GM04504 (cell line): ENCODE results near the gene TDRD7.
"Not testable (repeated sequence)": the region's sequence is repeated elsewhere in the genome, so short reads cannot be mapped to it uniquely, and the experiment has no call there.

Experiments
- DNase-seq: peaks from one replicate; pipeline ENCODE4 v3.0.0-alpha.2; 2012; ENCODE audit warnings: low read depth

TDRD7 gene

DNA sequence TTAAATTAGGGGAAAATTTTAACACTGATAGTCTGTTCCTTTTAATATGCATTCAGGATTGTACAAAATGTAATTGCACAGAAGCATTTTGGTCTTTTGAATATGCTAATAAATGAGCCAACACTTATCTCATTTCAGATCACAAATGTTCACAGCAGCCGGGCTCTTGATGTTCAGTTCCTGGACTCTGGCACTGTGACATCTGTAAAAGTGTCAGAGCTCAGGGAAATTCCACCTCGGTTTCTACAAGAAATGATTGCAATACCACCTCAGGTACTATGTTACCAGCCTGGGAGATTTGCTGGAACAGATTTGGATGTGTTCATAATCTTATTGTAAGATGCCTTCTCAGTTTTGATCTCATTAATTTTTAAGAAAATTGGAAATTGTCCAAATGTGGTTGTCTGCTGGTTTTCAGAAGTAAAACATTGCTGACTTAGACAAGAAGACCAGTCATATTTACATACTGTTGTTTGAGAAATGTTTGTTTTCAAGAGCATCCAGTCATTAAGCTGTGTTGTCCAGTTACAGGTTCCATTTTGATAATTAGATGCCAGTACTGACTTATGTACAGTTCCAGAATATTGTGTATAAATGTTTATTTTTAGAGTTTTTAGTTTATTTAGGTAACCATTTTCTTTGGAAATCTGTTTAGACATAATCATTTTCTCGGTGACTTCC lies 66.5 kb downstream of the TDRD7 start:
- DNase-seq, result no peak

DNA sequence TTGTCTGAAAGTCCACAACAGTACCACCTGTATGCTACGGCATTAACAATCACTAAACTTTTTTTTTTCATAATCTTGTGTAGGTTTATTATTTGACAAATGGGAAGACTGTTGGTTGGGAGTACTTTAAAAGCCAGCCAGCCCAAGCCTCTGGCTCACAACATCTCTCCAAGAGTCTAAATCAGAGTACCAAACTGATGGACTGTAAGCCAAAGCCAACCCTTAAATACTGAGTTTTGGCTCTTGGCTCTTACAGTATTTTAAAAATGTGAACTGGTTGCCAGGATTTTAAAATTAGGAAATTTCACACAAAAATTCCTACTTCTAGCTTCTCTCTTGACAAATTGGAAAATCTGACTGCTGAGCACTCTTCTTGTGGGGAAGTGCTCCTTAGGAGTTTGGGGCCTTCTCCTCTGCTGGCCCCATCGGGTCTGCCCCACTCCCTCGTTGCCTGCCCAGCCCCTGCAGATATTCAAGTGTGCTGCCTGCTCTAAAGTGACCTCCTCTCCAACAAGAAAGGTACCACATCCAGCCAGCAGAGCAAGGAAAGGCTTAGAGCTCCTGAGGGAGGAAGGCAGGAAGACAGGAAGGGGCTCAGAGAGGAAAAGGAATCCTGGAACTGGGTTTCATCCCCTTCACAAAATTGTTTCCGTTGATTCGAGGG lies 67.7 kb downstream of the TDRD7 start:
- no peak for DNase-seq

DNA sequence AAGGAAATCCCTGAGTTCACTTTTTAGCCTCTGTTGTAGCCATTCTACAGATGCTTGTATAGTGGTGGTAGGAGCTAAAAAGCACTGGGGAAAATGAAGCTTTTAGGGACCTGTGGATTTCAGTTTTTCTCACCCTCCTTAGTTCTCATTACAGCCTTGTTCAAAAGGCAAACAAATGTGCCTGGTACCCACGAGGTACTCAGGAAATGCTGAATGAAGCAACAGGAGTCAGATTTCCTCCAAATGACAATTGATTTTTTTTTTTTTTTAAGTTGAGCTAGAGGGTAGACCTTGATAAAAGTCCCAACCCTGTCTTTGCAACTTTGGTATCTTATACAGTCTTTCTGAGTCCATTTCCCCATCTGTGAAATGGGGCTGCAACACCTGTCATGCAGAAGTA lies 68.3 kb downstream of the TDRD7 start:
- DNase-seq, result no peak

DNA sequence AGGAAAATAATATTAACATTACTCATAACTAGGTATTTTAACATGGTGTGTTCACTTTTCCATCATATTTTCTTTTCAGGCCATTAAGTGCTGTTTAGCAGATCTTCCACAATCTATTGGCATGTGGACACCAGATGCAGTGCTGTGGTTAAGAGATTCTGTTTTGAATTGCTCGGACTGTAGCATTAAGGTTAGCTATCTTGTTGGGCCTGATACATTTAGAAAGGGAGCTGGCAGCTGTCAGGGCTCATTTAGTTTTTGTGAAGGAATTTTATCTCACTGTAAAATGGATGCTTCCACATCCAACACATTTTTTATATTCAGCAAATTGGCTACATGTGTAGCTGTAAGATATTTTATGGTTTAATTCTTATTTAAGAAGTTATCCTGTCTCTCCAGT lies 68.9 kb downstream of the TDRD7 start:
- peak; percentile 32 for DNase-seq

DNA sequence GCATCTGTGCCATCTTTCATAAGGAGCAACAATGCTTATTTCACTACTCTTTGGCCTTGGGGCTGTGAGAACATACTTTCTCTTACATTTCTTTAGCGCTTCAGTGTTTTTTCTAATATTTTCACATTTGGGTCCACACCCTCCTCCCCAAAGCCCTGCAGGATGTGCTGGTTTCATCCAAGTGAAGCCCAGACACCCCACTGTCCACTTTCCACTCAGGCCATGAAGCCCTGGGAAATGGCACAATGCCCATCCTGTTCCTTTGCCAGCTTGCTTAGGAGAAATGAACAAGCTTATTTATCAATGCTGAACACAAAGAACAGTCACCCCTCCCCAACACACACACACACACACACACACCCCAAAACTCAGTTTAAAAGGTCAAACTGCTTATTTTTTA lies 72.2 kb downstream of the TDRD7 start:
- no peak for DNase-seq

DNA sequence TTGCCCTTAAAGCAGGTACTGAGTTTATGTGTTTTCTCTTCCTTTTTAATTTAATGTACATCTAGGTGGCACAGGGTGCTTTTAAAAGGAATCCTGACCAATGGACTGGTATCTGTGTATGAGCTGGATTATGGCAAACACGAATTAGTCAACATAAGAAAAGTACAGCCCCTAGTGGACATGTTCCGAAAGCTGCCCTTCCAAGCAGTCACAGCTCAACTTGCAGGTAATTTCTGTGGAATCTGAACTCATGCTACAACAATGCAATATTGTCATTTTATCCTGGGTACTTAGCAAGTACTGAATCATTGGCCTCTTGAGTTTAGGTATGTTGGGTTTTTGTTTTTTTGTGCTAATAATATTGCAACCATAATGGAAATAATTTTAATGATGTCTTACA lies 75.2 kb downstream of the TDRD7 start:
- no peak for DNase-seq

DNA sequence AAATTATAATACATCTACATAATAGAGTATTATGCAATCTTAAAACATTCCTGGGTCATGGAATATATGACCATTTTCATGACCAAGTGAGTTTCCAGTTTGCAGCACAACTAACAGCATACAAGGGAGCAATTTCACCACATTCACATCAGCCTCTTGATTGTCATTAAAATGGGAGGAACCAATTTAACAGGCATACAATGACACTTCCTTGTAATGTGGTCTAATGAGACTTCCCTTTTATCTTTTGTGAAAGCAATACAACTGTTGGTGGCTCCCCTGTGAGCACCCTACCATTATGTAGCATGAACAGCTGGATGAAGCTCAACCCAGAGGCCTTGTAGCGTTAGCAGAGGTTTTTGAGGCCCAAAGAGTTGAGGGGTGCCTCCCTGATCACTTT lies 76.0 kb downstream of the TDRD7 start:
- no peak for DNase-seq

DNA sequence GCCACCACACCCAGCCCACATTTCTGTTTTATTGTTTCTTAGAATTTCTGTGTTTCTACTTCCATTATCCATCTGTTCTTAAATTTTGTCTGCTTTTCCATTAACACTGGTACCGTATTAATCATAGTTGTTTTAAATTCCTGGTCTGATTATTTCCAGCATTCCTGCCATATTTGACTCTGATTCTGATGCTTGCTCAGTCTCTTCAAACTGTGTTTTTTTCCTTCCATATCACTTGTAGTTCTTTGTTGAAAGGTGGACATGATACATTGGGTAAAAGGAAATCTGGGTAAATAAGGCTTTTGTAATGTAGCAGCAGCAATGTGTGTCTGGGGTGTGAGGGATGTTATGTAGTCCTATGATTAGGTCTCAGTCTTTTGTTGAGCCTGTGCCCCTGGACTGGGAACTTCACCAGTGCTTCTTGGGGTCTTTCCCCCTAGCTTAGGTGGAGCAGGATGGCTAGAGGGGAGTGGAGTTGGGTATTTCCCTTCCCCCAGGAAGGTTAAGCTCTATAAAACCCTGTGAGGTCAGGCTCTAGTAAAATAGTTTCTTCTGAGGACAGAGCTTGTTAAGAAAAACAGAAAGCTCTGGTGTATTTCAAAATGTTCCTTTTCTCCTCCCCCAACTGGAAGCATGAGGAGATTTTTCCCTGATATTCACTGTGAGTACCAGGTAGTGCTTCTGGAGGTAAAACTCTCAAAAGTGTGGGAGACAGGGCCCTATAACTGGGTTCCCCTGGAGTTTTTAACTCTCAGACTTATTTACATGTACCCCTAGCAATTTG lies 79.5 kb downstream of the TDRD7 start:
- DNase-seq, result no peak

DNA sequence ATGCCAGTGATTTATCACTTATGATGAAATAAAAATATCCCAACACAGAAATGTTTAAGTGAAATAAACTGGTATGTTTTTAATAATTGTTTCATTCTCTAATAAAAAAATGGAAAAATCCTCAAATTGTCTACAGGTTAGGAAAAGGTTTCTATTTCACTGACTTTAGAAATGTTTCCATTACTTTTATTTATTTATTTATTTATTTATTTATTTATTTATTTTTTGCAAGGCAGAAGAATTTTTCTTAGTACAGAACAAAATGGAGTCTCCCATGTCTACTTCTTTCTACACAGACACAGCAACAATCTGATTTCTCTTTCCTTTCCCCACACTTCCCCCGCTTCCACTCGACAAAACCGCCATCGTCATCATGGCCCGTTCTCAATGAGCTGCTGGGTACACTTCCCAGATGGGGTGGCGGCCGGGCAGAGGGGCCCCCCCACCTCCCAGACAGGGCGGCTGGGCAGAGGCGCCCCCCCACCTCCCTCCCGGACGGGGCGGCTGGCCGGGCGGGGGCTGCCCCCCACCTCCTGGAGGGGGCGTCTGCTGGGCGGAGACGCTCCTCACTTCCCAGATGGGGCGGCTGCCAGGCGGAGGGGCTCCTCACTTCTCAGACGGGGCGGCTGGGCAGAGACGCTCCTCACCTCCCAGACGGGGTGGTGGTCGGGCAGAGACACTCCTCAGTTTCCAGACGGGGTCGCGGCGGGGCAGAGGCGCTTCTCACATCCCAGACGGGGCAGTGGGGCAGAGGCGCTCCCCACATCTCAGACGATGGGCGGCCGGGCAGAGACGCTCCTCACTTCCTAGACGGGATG lies 85.9 kb downstream of the TDRD7 start:
- DNase-seq, result not testable (repeated sequence)

DNA sequence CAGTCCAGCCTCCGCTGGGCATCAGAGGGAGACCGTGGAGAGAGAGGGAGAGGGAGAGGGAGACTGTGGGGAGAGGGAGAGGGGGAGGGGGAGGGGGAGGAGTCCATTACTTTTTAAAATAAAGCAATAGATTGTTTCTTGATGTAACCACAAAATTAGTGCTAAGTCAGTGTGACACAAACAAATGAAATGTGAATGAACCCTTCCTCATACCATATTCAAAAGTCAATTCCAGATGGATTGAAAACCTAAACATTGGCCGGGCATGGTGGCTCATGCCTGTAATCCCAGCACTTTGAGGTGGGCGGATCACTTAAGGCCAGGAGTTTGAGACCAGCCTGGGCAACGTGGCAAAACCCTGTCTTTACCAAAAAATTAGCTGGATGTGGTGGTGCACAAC lies 87.0 kb downstream of the TDRD7 start:
- not testable (repeated sequence) for DNase-seq

DNA sequence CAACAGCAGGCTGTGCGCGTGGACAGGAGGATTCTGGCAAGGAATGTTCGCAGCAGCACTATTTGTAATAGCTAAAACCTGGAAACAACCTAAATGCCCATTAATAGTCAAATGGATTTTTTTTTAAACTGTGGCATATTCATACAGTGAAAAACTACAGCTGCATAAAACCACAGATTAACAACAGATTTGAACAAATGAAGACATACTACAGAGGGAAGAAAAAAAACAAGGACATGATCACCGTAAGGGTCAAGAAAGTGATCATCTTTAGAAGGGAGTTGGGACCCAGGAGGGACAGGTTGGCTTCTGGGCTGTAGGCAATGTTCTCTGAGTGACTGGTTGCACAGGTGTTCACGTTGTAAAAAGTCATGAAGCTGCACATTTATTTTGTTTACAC lies 88.4 kb downstream of the TDRD7 start:
- DNase-seq, result no peak

DNA sequence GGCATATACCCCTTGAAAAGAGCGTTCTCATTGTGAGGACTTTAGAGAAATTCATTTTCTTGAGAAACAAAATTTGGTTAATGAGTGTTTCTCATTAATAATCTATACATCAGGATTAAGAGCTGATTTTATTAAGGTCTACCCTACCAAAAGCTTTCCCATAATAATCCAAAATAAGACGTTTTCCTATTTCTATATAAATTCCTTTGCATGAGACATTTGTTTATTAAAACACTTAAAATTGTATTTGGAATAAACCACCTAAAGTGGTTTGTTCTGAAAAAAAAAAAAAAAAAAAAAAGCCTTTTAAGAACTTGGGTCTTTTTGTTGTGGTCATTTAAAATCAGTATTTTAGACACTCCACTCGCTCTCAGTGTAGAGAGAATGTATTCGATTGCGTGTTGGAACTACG lies 88.9 kb downstream of the TDRD7 start:
- no peak for DNase-seq

DNA sequence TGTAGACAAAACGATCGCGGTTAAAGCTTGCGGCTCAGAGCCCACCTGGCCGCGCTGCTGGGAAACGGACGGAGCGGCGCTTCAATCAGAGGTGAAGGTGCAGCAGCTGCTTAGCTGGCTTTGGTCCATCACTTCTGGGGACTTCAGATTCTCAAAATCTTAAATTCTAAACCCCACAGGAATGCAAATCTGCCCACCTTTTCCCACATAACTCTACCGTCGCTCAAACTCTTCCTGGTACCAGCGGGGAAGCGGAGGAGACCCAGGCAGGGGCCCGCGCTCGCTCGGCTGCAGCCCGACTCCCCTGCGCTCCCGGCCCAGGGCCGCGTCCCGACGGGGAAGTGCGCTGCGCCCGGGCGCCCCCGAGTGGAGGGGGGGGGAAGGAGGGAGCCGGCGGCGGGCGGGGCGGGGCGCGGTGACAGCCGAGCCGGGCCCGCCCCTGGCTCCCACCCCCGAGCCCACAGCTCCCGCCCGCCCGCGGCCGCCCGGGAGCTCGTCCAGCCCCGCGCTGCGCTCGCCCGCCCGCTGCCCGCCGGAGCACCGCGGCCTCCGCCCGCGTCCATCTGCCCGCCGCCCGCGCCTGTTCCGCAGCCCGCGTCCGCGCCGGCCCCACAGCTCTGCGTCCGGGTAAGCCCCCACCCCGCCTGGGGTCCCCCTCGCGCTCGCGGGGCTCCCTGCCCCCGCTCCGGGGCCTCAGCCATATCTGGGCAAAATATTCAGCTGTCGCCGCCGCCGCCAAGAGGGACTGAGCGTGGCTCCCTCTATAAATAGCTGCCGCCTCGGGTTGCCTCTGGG lies 89.5 kb downstream of the TDRD7 start, which contains the start of gene TMOD1:
Gene TMOD1, plus strand, starts transcription at position 490 of the 795 bp plus-strand sequence. CDS start 22,523 bp downstream, outside the sequence.
- no peak for DNase-seq

DNA sequence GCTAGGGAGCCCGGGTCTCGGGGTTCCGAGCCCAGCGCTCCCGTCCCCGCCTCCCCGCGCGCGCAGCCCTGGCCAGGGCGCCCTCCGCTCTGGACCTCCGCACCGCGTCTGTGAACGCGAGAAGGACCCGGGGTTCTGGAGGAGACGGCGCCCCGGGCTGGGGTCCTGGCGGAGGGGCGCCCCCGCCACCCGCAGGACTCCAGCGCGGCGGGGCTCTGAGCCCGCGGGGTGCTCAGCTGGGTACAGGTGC lies 90.0 kb downstream of the TDRD7 start:
- no peak for DNase-seq

DNA sequence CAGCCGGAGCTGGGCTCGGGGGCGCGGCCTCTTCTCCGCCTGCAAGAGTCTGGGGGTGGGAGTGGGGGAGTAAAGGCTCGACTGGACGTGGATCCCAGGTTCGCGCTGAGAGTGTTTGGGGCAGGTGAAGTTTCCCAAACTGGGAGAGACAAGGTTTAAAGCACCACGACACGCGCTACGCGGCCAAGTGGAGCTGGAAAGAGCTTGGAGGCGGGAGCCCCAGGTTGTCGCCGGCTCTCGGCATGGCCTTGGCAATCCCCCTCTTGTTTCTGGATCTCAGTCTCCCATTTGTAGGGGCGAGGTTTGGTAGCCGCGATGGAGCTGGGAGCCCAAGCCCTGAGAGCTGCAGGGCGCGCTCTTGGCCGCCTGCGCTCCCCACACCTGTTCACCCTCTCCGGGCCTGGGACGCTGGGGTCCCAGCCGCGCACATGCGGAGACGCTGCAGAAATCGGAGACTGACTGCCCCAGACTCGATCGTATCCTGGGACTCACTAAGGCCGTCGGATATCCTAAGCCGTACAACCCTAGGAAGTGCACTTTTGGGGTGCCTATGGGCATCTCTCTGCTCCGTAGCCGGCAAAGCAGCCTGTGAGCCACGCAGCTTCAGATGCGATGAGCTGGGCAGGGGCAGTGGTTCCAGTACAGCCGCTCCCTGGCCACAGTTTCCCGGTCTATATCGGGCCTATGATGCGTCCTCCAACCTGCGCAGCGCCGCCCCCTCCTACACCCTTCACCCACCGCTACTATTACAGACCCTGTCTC lies 90.5 kb downstream of the TDRD7 start:
- no peak for DNase-seq

DNA sequence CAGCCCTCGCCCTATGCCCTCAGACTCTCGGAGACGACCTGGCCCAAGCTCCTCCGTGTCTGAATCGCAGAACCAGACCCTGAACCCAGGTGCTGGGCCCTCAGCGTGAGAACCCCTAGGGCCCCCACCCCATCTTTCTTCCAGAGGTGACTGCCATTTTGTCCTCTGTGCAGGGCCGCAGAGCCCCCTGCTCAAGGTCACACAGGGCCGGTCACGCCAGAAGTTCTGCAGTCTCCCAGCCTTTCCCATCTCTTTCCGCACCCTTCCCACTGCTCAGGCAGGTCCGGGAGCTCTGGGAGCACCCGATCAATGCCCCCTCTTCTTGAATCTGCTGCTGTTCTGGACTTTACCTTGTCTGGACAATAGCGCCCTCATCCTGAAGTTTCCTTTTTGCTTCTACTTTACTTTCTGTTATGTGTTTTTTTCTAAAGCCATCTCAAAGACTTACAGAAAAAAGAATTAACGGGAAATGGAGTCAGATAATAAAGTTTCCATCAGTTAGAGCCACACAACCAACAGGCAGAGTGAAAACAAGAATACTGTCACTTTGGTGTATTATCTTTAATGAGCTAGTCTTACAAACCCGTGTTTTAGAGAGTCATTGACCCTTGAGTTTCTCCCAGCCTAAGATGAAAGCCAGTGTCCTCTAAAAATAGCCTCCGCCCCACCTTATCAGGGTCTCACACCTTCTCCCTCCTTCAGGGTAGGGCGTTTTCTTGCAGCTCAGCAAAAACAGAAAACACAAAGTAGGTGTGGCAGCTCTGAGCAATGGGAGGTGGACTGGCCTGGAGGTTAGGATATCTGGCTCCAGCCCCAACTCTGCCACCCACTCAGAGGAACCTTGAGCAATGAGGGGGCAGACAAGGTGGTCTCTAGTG lies 91.3 kb downstream of the TDRD7 start:
- no peak for DNase-seq

DNA sequence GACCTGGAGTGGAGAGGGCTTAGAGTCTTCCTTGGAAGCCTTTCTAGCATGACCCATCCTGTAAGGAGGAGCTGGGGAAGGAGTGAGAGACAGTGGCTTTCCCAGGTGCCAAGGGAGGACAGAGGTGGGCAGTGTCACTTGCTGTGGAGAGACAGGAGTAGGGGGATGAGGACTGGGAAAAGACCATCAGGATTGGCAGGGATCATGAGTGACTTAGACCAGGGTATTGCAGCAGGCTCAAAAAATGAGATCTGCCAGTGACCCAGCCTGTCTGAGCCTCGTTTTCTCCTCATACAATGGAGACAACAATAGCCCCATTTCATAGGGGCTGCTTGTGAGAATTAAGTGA lies 91.9 kb downstream of the TDRD7 start:
- no peak for DNase-seq

DNA sequence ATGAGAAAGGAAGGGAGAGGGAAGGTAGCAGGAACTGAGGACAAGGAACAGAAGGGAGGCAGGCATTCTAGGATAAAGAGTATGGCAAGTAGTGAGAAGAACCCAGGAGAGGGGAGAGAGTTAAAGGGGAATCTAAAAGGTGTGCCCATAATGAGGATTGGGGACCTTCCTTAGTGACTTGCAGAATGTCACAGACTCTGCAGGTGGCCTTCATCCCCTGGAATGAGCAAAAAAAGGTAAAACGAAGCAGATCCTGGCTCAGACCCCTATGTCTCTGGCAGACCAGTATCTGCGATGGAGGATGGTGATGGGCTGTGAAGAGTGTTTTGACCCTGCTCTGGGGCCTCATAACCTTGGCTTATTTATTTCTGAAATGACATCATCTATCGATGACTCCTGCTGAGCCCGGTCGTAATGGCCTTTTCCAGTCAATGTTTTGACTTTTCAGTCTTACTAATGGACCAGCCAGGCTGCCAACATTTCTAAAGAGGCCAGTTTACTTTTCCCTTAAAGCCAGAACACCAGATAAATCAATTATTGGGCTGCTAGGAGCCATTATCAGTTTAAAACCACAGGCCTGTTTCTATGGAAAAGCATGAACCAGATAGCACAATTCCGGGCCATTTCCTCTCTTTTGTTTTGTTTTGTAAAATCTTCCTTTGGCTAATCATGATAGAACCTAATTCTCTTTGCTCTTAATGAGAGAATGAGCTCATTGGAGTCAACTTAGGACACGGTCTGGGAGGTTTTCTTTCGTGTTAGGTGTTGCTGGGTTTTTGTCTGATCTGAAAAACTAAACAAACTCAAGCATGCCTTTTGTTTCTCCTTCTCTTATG lies 92.7 kb downstream of the TDRD7 start:
- DNase-seq, result no peak

DNA sequence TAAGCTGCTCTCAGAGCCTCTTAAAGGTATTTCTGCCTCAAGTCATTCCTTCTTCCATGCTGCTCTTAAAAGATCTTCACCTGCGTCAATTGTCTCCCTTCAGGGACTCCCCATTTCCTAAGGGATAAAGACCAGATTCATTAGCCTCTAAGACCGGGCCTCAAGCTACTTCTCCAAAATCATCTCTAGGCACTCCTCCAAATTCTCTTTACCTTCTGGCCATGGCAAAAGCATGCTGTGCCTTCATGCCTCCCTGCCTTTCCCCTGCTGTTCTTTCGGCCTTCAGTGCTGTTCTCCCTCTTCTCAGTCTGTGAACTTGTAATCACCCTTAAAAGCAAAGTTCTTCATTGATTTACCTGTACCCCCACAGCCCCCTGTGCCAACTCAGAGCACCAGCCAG lies 93.9 kb downstream of the TDRD7 start:
- DNase-seq, result no peak
